Stimulated activated CD4-positive, alpha-beta T cell treated with anti-CD3 and anti-CD28 coated beads, Interleukin-15, amount 100 ng/mL, for 24 hours (primary cell): ENCODE measurements around the gene MYF5.
"Not testable (repeated sequence)": the region's sequence is repeated elsewhere in the genome, so short reads cannot be mapped to it uniquely, and the experiment has no call there.

Source experiments
- DNase-seq: peaks from one replicate; pipeline ENCODE4 v3.0.0-alpha.2; 2020

MYF5 gene

GRCh38 chr12:80716696-80717469 lies at the start of gene MYF5:
Gene MYF5 (plus strand): TSS chr12:80716912. CDS start chr12:80717064, 152 bp downstream.
- no peak for DNase-seq

GRCh38 chr12:80670214-80670613 lies 46.5 kb upstream of the MYF5 start:
- DNase-seq, result no peak

- not testable (repeated sequence) for DNase-seq
These were observed 40.6 kb upstream of the MYF5 start for GRCh38 chr12:80676042-80676636.

- no peak for DNase-seq
These were observed 39.9 kb upstream of the MYF5 start for GRCh38 chr12:80676856-80677255.

GRCh38 chr12:80677994-80678393 lies 38.7 kb upstream of the MYF5 start:
- DNase-seq, result no peak

- no peak for DNase-seq
These were observed 37.2 kb upstream of the MYF5 start for GRCh38 chr12:80679346-80680131.

- no peak for DNase-seq
These were observed 35.4 kb upstream of the MYF5 start for GRCh38 chr12:80681287-80681686.

- no peak for DNase-seq
These were observed 34.9 kb upstream of the MYF5 start for GRCh38 chr12:80681786-80682185.

GRCh38 chr12:80684077-80684495 lies 32.6 kb upstream of the MYF5 start:
- no peak for DNase-seq

- DNase-seq, result no peak
These were observed 26.6 kb upstream of the MYF5 start for GRCh38 chr12:80690090-80690489.

- no peak for DNase-seq
These were observed 26.2 kb upstream of the MYF5 start for GRCh38 chr12:80690513-80690912.

GRCh38 chr12:80692114-80692513 lies 24.6 kb upstream of the MYF5 start:
- DNase-seq, result no peak

- no peak for DNase-seq
These were observed 19.3 kb upstream of the MYF5 start for GRCh38 chr12:80697270-80697887.

GRCh38 chr12:80698256-80698655 lies 18.5 kb upstream of the MYF5 start:
- no peak for DNase-seq

- DNase-seq, result no peak
These were observed 17.7 kb upstream of the MYF5 start for GRCh38 chr12:80698847-80699542.

- DNase-seq, result no peak
These were observed 16.4 kb upstream of the MYF5 start for GRCh38 chr12:80700327-80700726.

GRCh38 chr12:80701388-80701787 lies 15.3 kb upstream of the MYF5 start:
- no peak for DNase-seq

- DNase-seq, result no peak
These were observed 13.6 kb upstream of the MYF5 start for GRCh38 chr12:80702889-80703805.

- no peak for DNase-seq
These were observed 12.3 kb upstream of the MYF5 start for GRCh38 chr12:80704420-80704819.

GRCh38 chr12:80707126-80707829 lies 9.4 kb upstream of the MYF5 start, which contains the start of gene MYF6:
Gene MYF6 (plus strand): TSS chr12:80707634. CDS start chr12:80707720, 86 bp downstream.
- no peak for DNase-seq

- no peak for DNase-seq
These were observed 8.9 kb upstream of the MYF5 start for GRCh38 chr12:80707830-80708258.
